OCI-LY3 (cell line): ENCODE results near the gene WDR90.

ENCODE experiments used
- H2AFZ ChIP-seq: fragments of 200-600, 300-600 bp; shearing (Covaris generic); 2 replicates; pipeline ENCODE4 v1.6.0; 2014; ENCODE audit warnings: antibody characterized with exemption, low read depth, low read length
- H3K27ac ChIP-seq: fragments of 200-600, 300-600 bp; sonication (generic); 2 replicates; pipeline ENCODE4 v1.5.1; 2014; ENCODE audit warnings: mild to moderate bottlenecking, low read length, moderate library complexity, mixed read lengths
- H3K27me3 ChIP-seq: fragments of 200-600, 300-600 bp; sonication (generic); 2 replicates; pipeline ENCODE4 v1.6.1; 2014; ENCODE audit warnings: low read depth, low read length, mixed read lengths
- H3K36me3 ChIP-seq: fragments of 200-600, 300-600 bp; sonication (generic); replicated peaks from 2 replicates; pipeline ENCODE3; 2014; ENCODE audit warnings: low read depth, low read length, mixed read lengths
- H3K4me1 ChIP-seq: fragments of 300-600, 200-600 bp; sonication (generic); 2 replicates; pipeline ENCODE4 v1.6.1; 2014; ENCODE audit warnings: low read length, mixed read lengths
- H3K4me2 ChIP-seq: fragments of 200-600, 300-600 bp; sonication (generic); 2 replicates; pipeline ENCODE4 v1.6.1; 2014; ENCODE audit warnings: low read length, mixed read lengths
- H3K4me3 ChIP-seq: fragments of 300-600, 200-600 bp; sonication (generic); 2 replicates; pipeline ENCODE4 v1.5.1; 2014; ENCODE audit warnings: antibody characterized with exemption, mild to moderate bottlenecking, low read length, moderate library complexity
- H3K79me2 ChIP-seq: fragments of 300-600, 200-600 bp; shearing (Covaris generic); 2 replicates; pipeline ENCODE4 v1.6.1; 2014; ENCODE audit warnings: mild to moderate bottlenecking, low read length, mixed read lengths
- H3K9ac ChIP-seq: fragments of 300-600, 200-600 bp; shearing (Covaris generic); 2 replicates; pipeline ENCODE4 v1.6.0; 2014; ENCODE audit warnings: mild to moderate bottlenecking, low read length, moderate library complexity
- H3K9me3 ChIP-seq: fragments of 200-600, 300-600 bp; shearing (Covaris generic); 2 replicates; pipeline ENCODE4 v1.6.1; 2014; ENCODE audit warnings: low read length, mixed read lengths; ENCODE audit not compliant: insufficient read depth
- H4K20me1 ChIP-seq: fragments of 200-600, 300-600 bp; sonication (generic); 2 replicates; pipeline ENCODE4 v1.6.1; 2016; ENCODE audit warnings: low read length, mixed read lengths; ENCODE audit not compliant: insufficient read depth
- CTCF ChIP-seq: fragments of 200-600, 300-600 bp; sonication (generic); IDR thresholded peaks from 2 replicates; pipeline ENCODE4 v1.5.1; 2014; ENCODE audit warnings: antibody characterized with exemption, low read length, low read depth
- EZH2phosphoT487 ChIP-seq: fragments of 200-600 bp; shearing (Covaris generic); IDR thresholded peaks from 2 replicates; pipeline ENCODE4 v1.6.1; 2018; ENCODE audit warnings: antibody characterized with exemption, mixed run types, low read depth

WDR90 gene

DNA sequence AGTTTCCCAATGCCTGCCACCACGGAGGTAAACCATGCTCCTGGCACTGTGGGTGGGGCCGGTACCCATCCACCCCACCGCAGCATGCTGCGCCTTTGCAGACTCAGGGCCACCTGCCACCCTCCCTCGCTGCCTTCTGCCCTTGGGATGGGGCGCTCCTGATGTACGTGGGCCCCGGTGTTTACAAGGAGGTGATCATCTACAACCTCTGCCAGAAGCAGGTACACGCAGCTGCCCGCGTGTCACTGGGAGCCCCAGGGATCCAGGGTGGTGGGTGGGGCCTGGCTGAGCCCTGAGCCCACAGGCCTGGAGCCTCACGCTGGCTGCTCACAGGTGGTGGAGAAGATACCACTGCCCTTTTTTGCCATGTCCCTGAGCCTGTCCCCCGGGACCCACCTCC, 17.4 kb downstream of the WDR90 start:
- no peak overlapping the region for H3K27ac ChIP-seq
- H3K79me2 ChIP-seq, result peaks cover 21% of the 10 kb centered on the region
- H4K20me1 ChIP-seq, result no peaks in the 10 kb centered on the region
- H3K4me2 ChIP-seq, result no peak overlapping the region
- no peaks in the 10 kb centered on the region for H3K27me3 ChIP-seq
- H2AFZ ChIP-seq, result no peak overlapping the region
- peaks cover 15% of the 10 kb centered on the region for H3K36me3 ChIP-seq
- H3K9me3 ChIP-seq, result no peaks in the 10 kb centered on the region
- peaks cover 12% of the 10 kb centered on the region for H3K4me1 ChIP-seq
- no peak for TF ChIP-seq CTCF
- TF ChIP-seq EZH2phosphoT487, result no peak
- H3K4me3 ChIP-seq, result no peak overlapping the region
- no peak overlapping the region for H3K9ac ChIP-seq

- peak overlapping the region; percentile 26; the same call in 1 of the 2 replicates for H3K9ac ChIP-seq
- H3K9me3 ChIP-seq, result no peaks in the 10 kb centered on the region
- no peaks in the 10 kb centered on the region for H3K27me3 ChIP-seq
- H4K20me1 ChIP-seq, result no peaks in the 10 kb centered on the region
- H3K79me2 ChIP-seq, result peaks cover 21% of the 10 kb centered on the region
- H3K36me3 ChIP-seq, result peaks cover 19% of the 10 kb centered on the region
- peak overlapping the region; percentile 63 for H3K4me2 ChIP-seq
- peaks cover 12% of the 10 kb centered on the region for H3K4me1 ChIP-seq
- no peak overlapping the region for H2AFZ ChIP-seq
- peak overlapping the region; percentile 97 for H3K4me3 ChIP-seq
- H3K27ac ChIP-seq, result 0 out of 2 replicates have a peak overlapping the region, but pooled peaks have one; percentile 0
- no peak for TF ChIP-seq EZH2phosphoT487
- no peak for TF ChIP-seq CTCF
Observed at GRCh38 chr16:667113-667779, 18.1 kb downstream of the WDR90 start.

DNA sequence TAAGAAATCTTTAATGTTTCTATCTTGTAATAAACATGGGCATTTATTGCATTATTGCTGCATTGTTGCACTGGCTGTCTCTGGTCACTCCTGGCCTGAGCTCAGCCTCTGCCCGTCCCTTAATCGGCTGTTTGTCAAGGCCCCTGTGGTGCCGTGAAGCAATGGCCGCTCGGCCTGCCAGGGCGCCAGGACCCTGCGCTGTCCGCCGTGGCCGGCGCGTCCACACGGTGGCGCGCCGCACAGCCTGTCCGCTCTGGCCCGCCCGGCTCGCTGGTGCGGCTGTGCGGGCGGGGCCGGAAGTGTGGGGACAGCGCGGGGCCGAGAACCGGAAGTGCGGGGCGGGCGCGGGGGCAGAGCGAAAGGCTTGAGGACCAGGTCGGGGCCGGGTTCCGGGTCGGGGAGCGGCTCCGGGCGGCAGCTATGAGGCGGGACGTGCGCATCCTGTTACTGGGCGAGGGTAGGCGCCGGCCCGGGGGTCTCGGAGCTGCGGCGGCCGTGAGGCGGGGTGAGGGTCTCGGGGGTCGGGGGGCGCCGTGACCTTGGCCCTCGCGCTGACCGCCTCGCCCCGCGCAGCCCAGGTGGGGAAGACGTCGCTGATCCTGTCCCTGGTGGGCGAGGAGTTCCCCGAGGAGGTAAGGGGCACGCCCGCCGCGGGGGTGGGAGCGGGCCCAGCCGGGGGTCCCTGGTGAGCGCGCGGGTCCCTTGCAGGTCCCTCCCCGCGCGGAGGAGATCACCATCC, 18.8 kb downstream of the WDR90 start, which contains the start of gene RHOT2:
Gene RHOT2 (plus strand): TSS at position 353 of the 739 bp plus-strand sequence. CDS start 68 bp downstream, at position 421.
- Histone ChIP-seq H3K9me3 (no peaks in the 10 kb centered on the region), H3K4me3 (peak within 1 kb of the TSS; percentile 97), H3K9ac (peak within 1 kb of the TSS; percentile 94), H3K79me2 (peaks cover 21% of the 10 kb centered on the region), H3K4me2 (peak within 1 kb of the TSS; percentile 91), H4K20me1 (no peaks in the 10 kb centered on the region), H3K27ac (peak within 1 kb of the TSS; percentile 64), H2AFZ (no peak within 1 kb of the TSS), H3K36me3 (peaks cover 25% of the 10 kb centered on the region), H3K27me3 (no peaks in the 10 kb centered on the region), H3K4me1 (peaks cover 12% of the 10 kb centered on the region)
- TF ChIP-seq EZH2phosphoT487 (no peak), CTCF (peak; percentile 87)

GRCh38 chr16:668519-669171, 19.5 kb downstream of the WDR90 start:
- peak overlapping the region; percentile 64 for H3K27ac ChIP-seq
- peaks cover 12% of the 10 kb centered on the region for H3K4me1 ChIP-seq
- no peaks in the 10 kb centered on the region for H3K9me3 ChIP-seq
- no peak overlapping the region for H2AFZ ChIP-seq
- TF ChIP-seq CTCF (no peak), EZH2phosphoT487 (no peak)
- H3K79me2 ChIP-seq, result peaks cover 21% of the 10 kb centered on the region
- no peaks in the 10 kb centered on the region for H4K20me1 ChIP-seq
- no peaks in the 10 kb centered on the region for H3K27me3 ChIP-seq
- peak overlapping the region; percentile 94 for H3K9ac ChIP-seq
- H3K36me3 ChIP-seq, result peaks cover 26% of the 10 kb centered on the region
- peak overlapping the region; percentile 97 for H3K4me3 ChIP-seq
- peak overlapping the region; percentile 91 for H3K4me2 ChIP-seq
